HEK293 (cell line): ENCODE data around the gene KIAA1614.

Experiments
- CTCF ChIP-seq: fragments of 450-650 bp; formaldehyde crosslinking; IDR thresholded peaks from 2 replicates; pipeline ENCODE4 v1.5.1; 2016; ENCODE audit warnings: missing biosample characterization, missing genetic modification characterization
- PBX3 ChIP-seq: sonication (generic); formaldehyde crosslinking; IDR thresholded peaks from 2 replicates; pipeline ENCODE4 v1.8.1; 2022; ENCODE audit warnings: mild to moderate bottlenecking, moderate library complexity, missing genetic modification reagents
- ZBTB26 ChIP-seq: fragments of 450-650 bp; formaldehyde crosslinking; optimal IDR thresholded peaks from 2 replicates; pipeline ENCODE3; 2016; ENCODE audit warnings: missing biosample characterization, mild to moderate bottlenecking, missing genetic modification characterization
- ZNF133 ChIP-seq: fragments of 450-650 bp; formaldehyde crosslinking; IDR thresholded peaks from 2 replicates; pipeline ENCODE4 v1.5.1; 2016; ENCODE audit warnings: missing biosample characterization, missing genetic modification characterization
- ZNF18 ChIP-seq: fragments of 450-650 bp; formaldehyde crosslinking; IDR thresholded peaks from 2 replicates; pipeline ENCODE4 v1.5.1; 2016; ENCODE audit warnings: missing biosample characterization, missing genetic modification characterization
- ZNF354C ChIP-seq: fragments of 450-650 bp; formaldehyde crosslinking; IDR thresholded peaks from 2 replicates; pipeline ENCODE4 v1.5.1; 2016; ENCODE audit warnings: missing biosample characterization, missing genetic modification characterization, low read depth, borderline replicate concordance
- ZNF416 ChIP-seq: fragments of 450-650 bp; formaldehyde crosslinking; IDR thresholded peaks from 2 replicates; pipeline ENCODE4 v1.5.1; 2016; ENCODE audit warnings: missing biosample characterization, missing genetic modification characterization
- ZNF610 ChIP-seq: fragments of 450-650 bp; formaldehyde crosslinking; IDR thresholded peaks from 2 replicates; pipeline ENCODE4 v1.5.1; 2016; ENCODE audit warnings: missing biosample characterization, missing genetic modification characterization, borderline replicate concordance
- ZSCAN18 ChIP-seq: fragments of 450-650 bp; formaldehyde crosslinking; IDR thresholded peaks from 2 replicates; pipeline ENCODE4 v1.5.1; 2016; ENCODE audit warnings: missing biosample characterization, missing genetic modification characterization
- TF ChIP-seq, protein P1 (sequence below): fragments of 450-650 bp; formaldehyde crosslinking; IDR thresholded peaks from 2 replicates; pipeline ENCODE4 v1.5.1; 2016; ENCODE audit warnings: missing biosample characterization, missing genetic modification characterization
- TF ChIP-seq, protein P2 (sequence below): fragments of 450-650 bp; formaldehyde crosslinking; IDR thresholded peaks from 2 replicates; pipeline ENCODE4 v1.5.1; 2017; ENCODE audit warnings: missing biosample characterization, missing genetic modification characterization

- TF ChIP-seq, protein P1, sequence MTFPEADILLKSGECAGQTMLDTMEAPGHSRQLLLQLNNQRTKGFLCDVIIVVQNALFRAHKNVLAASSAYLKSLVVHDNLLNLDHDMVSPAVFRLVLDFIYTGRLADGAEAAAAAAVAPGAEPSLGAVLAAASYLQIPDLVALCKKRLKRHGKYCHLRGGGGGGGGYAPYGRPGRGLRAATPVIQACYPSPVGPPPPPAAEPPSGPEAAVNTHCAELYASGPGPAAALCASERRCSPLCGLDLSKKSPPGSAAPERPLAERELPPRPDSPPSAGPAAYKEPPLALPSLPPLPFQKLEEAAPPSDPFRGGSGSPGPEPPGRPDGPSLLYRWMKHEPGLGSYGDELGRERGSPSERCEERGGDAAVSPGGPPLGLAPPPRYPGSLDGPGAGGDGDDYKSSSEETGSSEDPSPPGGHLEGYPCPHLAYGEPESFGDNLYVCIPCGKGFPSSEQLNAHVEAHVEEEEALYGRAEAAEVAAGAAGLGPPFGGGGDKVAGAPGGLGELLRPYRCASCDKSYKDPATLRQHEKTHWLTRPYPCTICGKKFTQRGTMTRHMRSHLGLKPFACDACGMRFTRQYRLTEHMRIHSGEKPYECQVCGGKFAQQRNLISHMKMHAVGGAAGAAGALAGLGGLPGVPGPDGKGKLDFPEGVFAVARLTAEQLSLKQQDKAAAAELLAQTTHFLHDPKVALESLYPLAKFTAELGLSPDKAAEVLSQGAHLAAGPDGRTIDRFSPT (tag by site-specific recombination) = no peak
- TF ChIP-seq PBX3 (CRISPR knock-in tag) = no peak
- no peak for TF ChIP-seq ZBTB26 (tag by site-specific recombination)
- no peak for TF ChIP-seq ZNF416 (tag by site-specific recombination)
- no peak for TF ChIP-seq CTCF (tag by site-specific recombination)
- no peak for TF ChIP-seq ZNF354C
- no peak for TF ChIP-seq ZNF610
- no peak for TF ChIP-seq ZNF133
- no peak for TF ChIP-seq ZSCAN18 (tag by site-specific recombination)
- TF ChIP-seq ZNF18 (tag by site-specific recombination) = no peak
- TF ChIP-seq, protein P2, sequence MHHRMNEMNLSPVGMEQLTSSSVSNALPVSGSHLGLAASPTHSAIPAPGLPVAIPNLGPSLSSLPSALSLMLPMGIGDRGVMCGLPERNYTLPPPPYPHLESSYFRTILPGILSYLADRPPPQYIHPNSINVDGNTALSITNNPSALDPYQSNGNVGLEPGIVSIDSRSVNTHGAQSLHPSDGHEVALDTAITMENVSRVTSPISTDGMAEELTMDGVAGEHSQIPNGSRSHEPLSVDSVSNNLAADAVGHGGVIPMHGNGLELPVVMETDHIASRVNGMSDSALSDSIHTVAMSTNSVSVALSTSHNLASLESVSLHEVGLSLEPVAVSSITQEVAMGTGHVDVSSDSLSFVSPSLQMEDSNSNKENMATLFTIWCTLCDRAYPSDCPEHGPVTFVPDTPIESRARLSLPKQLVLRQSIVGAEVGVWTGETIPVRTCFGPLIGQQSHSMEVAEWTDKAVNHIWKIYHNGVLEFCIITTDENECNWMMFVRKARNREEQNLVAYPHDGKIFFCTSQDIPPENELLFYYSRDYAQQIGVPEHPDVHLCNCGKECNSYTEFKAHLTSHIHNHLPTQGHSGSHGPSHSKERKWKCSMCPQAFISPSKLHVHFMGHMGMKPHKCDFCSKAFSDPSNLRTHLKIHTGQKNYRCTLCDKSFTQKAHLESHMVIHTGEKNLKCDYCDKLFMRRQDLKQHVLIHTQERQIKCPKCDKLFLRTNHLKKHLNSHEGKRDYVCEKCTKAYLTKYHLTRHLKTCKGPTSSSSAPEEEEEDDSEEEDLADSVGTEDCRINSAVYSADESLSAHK (tag by site-specific recombination) = no peak
Measured at GRCh38 chr1:180949616-180950000, 36.9 kb downstream of the KIAA1614 start.
